Parathyroid adenoma (tissue), 2 donors: ENCODE data around the gene MAGEF1.

Experiments
- H2AFZ ChIP-seq: fragments of 300-600 bp; sonication (generic); one replicate; pipeline ENCODE4 v1.7.0; 2017; ENCODE audit warnings: antibody characterized with exemption, mild to moderate bottlenecking
- H3K27ac ChIP-seq: fragments of 300-600 bp; sonication (generic); one replicate; pipeline ENCODE4 v1.7.0; 2017
- H3K27me3 ChIP-seq: fragments of 300-600 bp; sonication (generic); one replicate; pipeline ENCODE4 v1.7.0; 2017; ENCODE audit warnings: low read length; ENCODE audit not compliant: control insufficient read depth, insufficient read depth
- H3K36me3 ChIP-seq: fragments of 300-600 bp; sonication (generic); one replicate; pipeline ENCODE4 v1.7.0; 2017; ENCODE audit warnings: low read length; ENCODE audit not compliant: control insufficient read depth, insufficient read depth
- H3K4me1 ChIP-seq: fragments of 300-600 bp; sonication (generic); one replicate; pipeline ENCODE4 v1.7.0; 2017; ENCODE audit warnings: control low read depth
- H3K4me2 ChIP-seq: fragments of 300-600 bp; sonication (generic); one replicate; pipeline ENCODE4 v1.7.0; 2017; ENCODE audit warnings: low read length
- H3K4me3 ChIP-seq: fragments of 300-600 bp; sonication (generic); one replicate; pipeline ENCODE4 v1.7.0; 2017; ENCODE audit warnings: low read depth, low read length
- H3K79me2 ChIP-seq: fragments of 300-600 bp; sonication (generic); one replicate; pipeline ENCODE4 v1.7.0; 2017; ENCODE audit warnings: control low read depth
- H3K9ac ChIP-seq: fragments of 300-600 bp; sonication (generic); one replicate; pipeline ENCODE4 v1.7.0; 2017; ENCODE audit warnings: mild to moderate bottlenecking
- H3K9me3 ChIP-seq: fragments of 300-600 bp; sonication (generic); one replicate; pipeline ENCODE4 v1.7.0; 2017; ENCODE audit warnings: low read length; ENCODE audit not compliant: control insufficient read depth
- CTCF ChIP-seq: fragments of 300-600 bp; sonication (generic); IDR thresholded peaks from one replicate; pipeline ENCODE4 v1.7.0; 2017; ENCODE audit warnings: antibody characterized with exemption, mild to moderate bottlenecking
- donor health status: primary hyperparathyroidism.

The MAGEF1 gene

GRCh38 chr3:184679056-184679816 is 32.6 kb downstream of the MAGEF1 start:
- Histone ChIP-seq H3K36me3 (no peaks in the 10 kb centered on the region), H3K9ac (no peak overlapping the region), H3K9me3 (no peaks in the 10 kb centered on the region), H3K27me3 (no peaks in the 10 kb centered on the region), H3K4me3 (no peak overlapping the region), H3K27ac (no peak overlapping the region), H2AFZ (no peak overlapping the region), H3K79me2 (no peaks in the 10 kb centered on the region), H3K4me2 (no peak overlapping the region), H3K4me1 (no peaks in the 10 kb centered on the region)
- TF ChIP-seq CTCF = no peak

GRCh38 chr3:184678317-184679055 is 33.4 kb downstream of the MAGEF1 start:
- H3K27me3 ChIP-seq = no peaks in the 10 kb centered on the region
- H2AFZ ChIP-seq = no peak overlapping the region
- no peaks in the 10 kb centered on the region for H3K4me1 ChIP-seq
- no peaks in the 10 kb centered on the region for H3K9me3 ChIP-seq
- H3K9ac ChIP-seq = no peak overlapping the region
- no peaks in the 10 kb centered on the region for H3K79me2 ChIP-seq
- no peak overlapping the region for H3K27ac ChIP-seq
- no peak overlapping the region for H3K4me2 ChIP-seq
- H3K4me3 ChIP-seq = no peak overlapping the region
- H3K36me3 ChIP-seq = no peaks in the 10 kb centered on the region
- TF ChIP-seq CTCF = no peak

GRCh38 chr3:184677344-184678316 is 34.2 kb downstream of the MAGEF1 start:
- no peak for TF ChIP-seq CTCF
- H3K9ac ChIP-seq = no peak overlapping the region
- H3K4me3 ChIP-seq = no peak overlapping the region
- H3K27ac ChIP-seq = no peak overlapping the region
- no peak overlapping the region for H2AFZ ChIP-seq
- H3K79me2 ChIP-seq = no peaks in the 10 kb centered on the region
- no peak overlapping the region for H3K4me2 ChIP-seq
- no peaks in the 10 kb centered on the region for H3K4me1 ChIP-seq
- H3K36me3 ChIP-seq = no peaks in the 10 kb centered on the region
- no peaks in the 10 kb centered on the region for H3K27me3 ChIP-seq
- H3K9me3 ChIP-seq = no peaks in the 10 kb centered on the region

GRCh38 chr3:184676927-184677326 is 34.9 kb downstream of the MAGEF1 start:
- Histone ChIP-seq H3K4me2 (no peak overlapping the region), H3K36me3 (no peaks in the 10 kb centered on the region), H3K9ac (no peak overlapping the region), H2AFZ (no peak overlapping the region), H3K27ac (no peak overlapping the region), H3K27me3 (no peaks in the 10 kb centered on the region), H3K4me3 (no peak overlapping the region), H3K4me1 (no peaks in the 10 kb centered on the region), H3K9me3 (no peaks in the 10 kb centered on the region), H3K79me2 (no peaks in the 10 kb centered on the region)
- no peak for TF ChIP-seq CTCF
